Left renal pelvis (tissue), 4 donors: ENCODE data around the gene ZNF668. TPM values are rescaled to one million over a fixed set of nuclear protein-coding genes. Genes with fewer than 3 reads are reported as not detected.

Source experiments
- DNase-seq, 4 donors: peaks; one replicate each; pipeline ENCODE4 v3.0.0-alpha.2; 2013; ENCODE audit warnings: low read depth in 4 of 4, low spot score in 3 of 4
- polyA plus RNA-seq, 4 donors: library from polyadenylated mRNA; unstranded; fragments of 120-200 nt; gene quantifications; one replicate each; pipeline ENCODE4 v1.2.1, GENCODE V29; 2013; ENCODE audit not compliant: insufficient read length in 4 of 4

ZNF668 gene
- polyA plus RNA-seq, 4 donors = 4.6 to 9.0 (median 5.7) TPM

- no peak for DNase-seq
These were observed 12.1 kb downstream of the ZNF668 start for GRCh38 chr16:31061813-31062440.

- no peak for DNase-seq
These were observed 12.8 kb downstream of the ZNF668 start for GRCh38 chr16:31061126-31061812.

- no peak for DNase-seq
These were observed 18.4 kb downstream of the ZNF668 start for GRCh38 chr16:31055613-31056012.

DNA sequence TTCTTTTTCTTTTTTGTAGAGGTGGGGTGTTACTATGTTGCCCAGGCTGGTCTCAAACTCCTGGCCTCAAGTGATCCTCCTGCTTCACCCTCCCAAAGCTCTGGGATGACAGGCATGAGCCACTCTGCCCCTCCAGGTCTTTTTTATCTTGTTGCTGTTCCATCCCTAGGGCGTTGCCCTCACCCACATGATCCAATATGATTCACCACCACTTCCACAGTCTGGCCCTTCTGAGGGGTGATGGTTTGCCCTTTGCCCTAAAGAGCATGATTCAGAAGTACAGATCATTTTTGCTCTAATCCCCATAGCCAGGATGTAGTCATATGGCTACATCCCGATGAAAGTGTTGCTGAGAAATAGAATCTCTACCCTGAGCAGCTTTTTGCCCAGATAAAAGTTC lies 21.9 kb downstream of the ZNF668 start:
- no peak for DNase-seq

DNA sequence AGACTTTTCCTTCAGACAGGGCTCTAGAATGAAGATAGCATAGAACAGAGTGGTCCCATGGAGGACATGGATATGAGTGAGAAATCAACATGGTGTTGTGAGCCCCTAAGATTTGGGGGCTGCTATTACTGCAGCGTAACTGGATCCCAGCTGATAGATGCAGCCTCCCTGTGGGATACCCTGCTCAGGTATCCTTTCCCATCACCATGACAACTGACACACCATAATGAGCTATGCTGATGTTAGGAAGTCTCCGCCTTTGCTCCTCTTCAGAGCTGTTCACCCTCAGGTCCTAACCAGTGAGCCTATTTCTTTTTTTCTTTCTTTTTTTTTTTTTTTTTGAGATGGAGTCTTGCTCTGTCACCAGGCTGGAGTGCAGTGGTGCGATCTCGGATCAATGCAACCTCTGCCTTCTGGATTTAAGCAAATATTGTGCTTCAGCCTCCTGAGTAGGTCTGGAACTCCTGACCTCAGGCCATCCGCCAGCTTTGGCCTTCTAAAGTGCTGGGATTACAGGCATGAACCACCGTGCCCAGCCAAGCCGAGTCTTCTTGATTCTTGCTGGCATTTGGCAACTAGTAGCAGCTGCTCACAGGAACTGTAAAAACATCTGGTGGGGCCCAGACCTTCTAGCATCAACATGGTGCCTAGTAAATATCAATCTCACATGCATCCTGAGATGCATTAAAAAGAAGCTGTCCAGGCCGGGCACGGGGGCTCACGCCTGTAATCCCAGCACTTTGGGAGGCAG lies 23.6 kb downstream of the ZNF668 start:
- no peak for DNase-seq

DNA sequence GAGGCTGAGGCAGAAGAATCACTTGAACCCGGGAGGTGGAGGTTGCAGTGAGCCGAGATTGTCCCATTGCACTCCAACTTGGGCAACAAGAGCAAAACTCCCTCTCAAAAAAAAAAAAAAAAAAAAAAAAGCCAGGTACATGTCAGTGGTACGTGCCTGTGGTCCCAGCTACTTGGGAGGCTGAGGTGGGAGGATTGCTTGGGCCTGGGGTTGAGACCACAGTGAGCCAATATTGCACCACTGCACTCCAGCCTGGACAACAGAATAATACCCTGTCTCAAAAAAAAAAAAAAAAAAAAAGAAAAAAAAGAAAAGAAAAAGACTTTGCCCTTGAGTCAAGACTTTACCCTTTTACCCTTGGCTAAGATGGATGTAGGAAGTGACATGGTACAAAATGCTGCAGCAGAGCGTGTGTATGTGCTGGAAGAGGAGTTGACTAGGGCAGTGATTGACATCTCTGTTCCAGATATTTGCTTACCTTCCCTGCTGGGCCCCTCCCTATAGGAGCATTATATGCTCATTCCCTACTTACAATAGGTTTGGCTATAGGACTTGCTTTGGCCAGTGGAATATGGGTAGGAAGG lies 30.1 kb downstream of the ZNF668 start:
- DNase-seq = no peak

GRCh38 chr16:31043352-31043751 lies 30.7 kb downstream of the ZNF668 start:
- DNase-seq = no peak

DNA sequence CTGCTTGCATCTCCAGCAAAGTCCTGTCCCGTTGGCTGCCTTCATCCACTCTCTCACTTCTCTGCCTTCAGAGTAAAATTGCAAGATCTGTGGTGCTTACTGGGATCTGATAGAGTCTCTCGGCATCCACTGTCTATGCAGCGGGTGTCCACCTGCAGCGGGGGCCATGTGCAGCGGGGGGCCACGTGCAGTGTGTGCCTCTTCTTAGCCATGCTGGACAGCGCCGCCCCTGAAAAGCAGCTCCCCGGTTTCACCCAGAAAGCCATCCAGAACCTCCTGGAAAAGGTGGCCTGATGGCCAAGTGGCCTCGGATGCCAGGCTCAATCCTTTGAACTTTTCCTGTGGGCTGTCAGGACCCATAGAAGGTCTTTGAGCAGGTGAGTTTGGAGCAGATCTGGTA lies 31.2 kb downstream of the ZNF668 start:
- no peak for DNase-seq

GRCh38 chr16:31038993-31039392 lies 35.0 kb downstream of the ZNF668 start:
- DNase-seq = no peak

DNA sequence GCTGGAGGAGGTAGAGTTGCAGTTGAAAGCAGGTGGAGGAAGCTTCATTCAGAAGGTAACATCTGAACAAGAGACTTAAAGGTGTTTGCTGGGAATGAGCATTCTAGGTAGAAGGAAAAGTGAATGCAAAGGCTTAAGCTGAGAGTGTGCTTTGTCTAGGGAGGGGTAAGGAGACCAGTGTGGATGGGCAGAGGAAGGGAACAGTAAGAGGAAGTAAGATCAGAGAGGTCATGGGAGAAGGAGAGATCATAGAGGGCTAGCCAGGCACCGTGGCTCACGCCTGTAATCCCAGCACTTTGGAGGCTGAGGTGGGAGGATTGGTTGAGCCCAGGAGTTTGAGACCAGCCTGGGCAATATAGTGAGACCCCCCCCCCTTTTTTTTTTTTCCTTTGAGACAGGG lies 37.3 kb downstream of the ZNF668 start:
- DNase-seq = no peak

- DNase-seq = peak in 3 of 4 donors; percentile 44 to 66 (median 63)
These were observed 40.1 kb downstream of the ZNF668 start for GRCh38 chr16:31033709-31034492.

DNA sequence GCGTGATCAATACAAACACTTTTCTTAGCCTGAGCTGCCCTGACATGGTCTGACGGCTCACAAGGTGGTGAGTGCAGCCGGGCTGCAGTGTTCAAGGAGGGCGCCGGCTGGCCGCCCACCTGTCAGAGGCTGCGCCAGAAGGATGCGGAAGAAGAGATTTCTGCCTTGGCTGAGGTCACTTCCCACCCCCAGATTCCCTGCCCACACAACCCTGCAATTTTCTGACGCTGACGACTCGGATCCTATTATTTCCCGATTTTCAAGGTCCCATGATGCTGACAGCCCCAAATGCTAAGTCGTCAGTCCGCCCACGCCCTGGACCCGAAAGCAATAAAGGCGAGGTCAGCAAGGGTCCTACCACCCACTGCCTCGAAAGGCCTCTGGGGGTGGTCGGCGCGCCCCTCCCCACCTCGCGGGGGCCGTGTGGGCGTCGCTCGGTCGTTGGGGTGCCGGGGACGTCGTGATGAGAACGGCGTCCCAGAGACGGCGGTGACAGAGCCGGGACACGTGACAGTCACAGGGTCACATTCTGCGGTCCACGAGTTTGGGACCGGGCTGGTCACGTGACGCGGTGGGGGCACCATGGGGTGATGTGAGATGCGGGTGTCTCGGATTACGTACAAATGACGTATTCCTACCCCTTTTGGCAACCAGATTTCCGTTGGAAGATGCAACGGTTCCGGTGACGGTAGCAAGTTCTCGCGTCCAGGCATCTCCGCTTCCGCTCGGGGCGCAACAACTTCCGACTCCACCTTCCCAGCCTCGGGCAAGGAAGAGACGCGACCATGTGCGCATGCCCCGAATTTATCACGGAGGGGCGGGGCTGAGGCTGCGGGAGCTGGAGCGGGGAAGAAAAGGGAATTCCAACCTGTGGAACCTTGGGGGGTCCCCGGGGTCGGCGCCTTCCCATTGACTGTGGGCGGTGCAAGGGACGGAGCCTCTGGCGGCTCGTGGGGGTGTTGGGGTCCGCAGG lies 41.0 kb downstream of the ZNF668 start, which contains the start of gene STX4:
Gene STX4 (plus strand): TSS at position 823 of the 973 bp plus-strand sequence. CDS start 248 bp downstream, outside the sequence.
- DNase-seq = peak; percentile 88 to 95 (median 94)

GRCh38 chr16:31031276-31031675 lies 42.8 kb downstream of the ZNF668 start:
- DNase-seq = no peak

DNA sequence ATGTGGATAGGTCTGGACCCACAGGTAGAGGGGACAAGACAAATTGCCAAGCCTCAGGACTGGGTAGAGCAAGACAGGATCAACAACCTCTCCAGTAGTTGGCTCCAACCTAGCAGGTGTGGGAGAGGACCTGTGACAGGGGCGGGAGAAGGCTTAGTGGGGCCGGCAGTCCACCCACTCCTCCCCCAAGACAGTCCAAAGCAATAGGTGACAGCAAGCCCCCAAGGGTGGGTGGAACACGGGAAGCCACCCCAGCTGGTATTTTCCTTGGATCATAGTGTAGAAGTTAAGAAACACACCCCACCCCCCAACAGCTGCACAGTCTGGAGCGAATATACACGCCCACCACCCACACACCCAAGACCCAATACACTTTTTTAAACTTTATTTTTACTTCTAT lies 44.8 kb downstream of the ZNF668 start:
- DNase-seq = no peak

DNA sequence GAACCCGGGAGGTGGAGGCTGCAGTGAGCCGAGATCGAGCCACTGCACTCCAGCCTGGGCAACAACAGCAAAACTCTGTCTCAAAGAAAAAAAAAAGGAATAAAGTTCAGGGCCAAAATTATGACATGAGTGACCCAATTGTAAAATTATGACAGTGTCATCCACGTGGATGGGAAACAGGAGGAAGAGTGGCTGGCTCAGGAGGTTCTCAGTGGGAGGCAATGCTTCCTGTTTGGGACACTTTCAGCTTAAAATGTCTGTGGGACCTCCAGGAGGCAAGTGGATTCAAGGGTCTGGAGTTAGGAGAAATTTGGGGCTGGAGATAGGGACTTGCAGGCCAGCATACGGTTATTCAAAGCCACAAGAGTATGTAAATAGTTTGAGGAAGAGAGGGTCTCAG lies 48.7 kb downstream of the ZNF668 start:
- DNase-seq = no peak

DNA sequence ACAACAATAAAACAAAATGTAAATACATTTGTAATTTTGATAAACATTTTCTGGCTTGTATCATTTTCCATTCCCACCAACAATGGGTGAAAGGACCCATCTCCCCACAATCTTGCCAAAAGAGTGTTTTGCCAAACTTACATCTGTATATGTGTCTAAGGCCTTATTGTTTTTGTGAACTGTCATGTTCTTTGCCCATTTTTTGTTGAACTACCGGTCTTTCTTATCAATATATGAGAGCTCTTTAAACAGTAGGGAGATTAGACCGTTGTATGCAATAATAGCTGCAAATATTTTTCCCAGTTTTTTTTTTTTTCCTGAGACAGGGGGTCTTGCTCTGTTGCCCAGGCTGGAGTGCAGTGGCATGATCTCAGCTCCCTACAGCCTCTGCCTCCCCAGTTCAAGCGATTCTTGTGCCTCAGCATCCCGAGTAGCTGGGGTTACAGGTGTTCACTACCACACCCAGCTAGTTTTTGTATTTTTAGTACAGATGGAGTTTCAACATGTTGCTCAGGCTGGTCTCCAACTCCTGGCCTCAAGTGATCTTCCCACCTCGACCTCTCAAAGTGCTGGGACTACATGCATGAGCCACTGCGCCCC lies 50.3 kb downstream of the ZNF668 start:
- DNase-seq = no peak

DNA sequence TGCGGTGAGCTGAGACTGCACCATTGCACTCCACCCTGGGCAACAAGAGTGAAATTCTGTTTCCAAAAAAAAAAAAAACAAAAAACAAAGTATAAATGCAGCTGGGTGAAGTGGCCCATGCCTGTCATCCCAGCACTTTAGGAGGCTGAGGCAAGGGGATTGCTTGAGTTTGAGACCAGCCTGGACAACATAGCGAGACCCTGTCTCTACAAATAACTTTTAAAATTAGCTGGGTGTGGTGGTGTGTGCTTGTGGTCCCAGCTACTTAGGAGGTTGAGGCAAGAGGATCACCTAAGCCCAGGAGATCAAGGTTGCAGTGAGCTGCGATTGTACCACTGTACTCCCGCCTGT lies 50.8 kb downstream of the ZNF668 start:
- no peak for DNase-seq

- DNase-seq = no peak
These were observed 51.3 kb downstream of the ZNF668 start for GRCh38 chr16:31022544-31023251.
